Spinal cord (tissue), 10 donors: Measurements from ENCODE around the gene GUCD1. TPM values are rescaled to one million over a fixed set of nuclear protein-coding genes. Genes with fewer than 3 reads are reported as not detected.
A peak's percentile ranks its signal among the peaks of the same experiment; 100 is the strongest.
"Not testable (repeated sequence)": the region's sequence is repeated elsewhere in the genome, so short reads cannot be mapped to it uniquely, and the experiment has no call there.

Experiments
- DNase-seq, 6 donors: peaks; one replicate each; pipeline versions ENCODE4 v3.0.0 to v3.0.0-alpha.2; 2013 to 2015; ENCODE audit warnings: low spot score in 6 of 6, low read depth in 4 of 6
- H3K27ac ChIP-seq: one replicate; pipeline ENCODE4 v1.5.1; 2013; ENCODE audit warnings: low read depth, low read length, control low read depth
- H3K27me3 ChIP-seq: one replicate; pipeline ENCODE4 v1.6.1; 2013; ENCODE audit warnings: low read length; ENCODE audit not compliant: control insufficient read depth, insufficient read depth
- H3K36me3 ChIP-seq: one replicate; pipeline ENCODE4 v1.6.1; 2013; ENCODE audit warnings: low read length; ENCODE audit not compliant: control insufficient read depth, insufficient read depth
- H3K4me1 ChIP-seq: one replicate; pipeline ENCODE4 v1.6.1; 2013; ENCODE audit warnings: low read length; ENCODE audit not compliant: control insufficient read depth, insufficient read depth
- H3K4me3 ChIP-seq: one replicate; pipeline ENCODE4 v1.5.1; 2013; ENCODE audit warnings: low read depth, low read length, control low read depth
- H3K9me3 ChIP-seq: one replicate; pipeline ENCODE4 v1.6.1; 2013; ENCODE audit warnings: low read length; ENCODE audit not compliant: control insufficient read depth, insufficient read depth
- WGBS: methylation state at CpG from one replicate; pipeline ENCODE4 v1.1.5; 2013; ENCODE audit warnings: missing lambda C conversion rate; ENCODE audit not compliant: insufficient coverage; 5-methylcytosine and 5-hydroxymethylcytosine counted together
- polyA plus RNA-seq, 2 donors: library from polyadenylated mRNA; unstranded; fragments of 120-200 nt; gene quantifications; one replicate each; pipeline ENCODE4 v1.2.1, GENCODE V29; 2013; ENCODE audit not compliant: insufficient read length in 2 of 2
- total RNA-seq, 2 donors: library from RNA; depleted of rRNA in 1 of 2; stranded (reverse); fragments of 120-200 nt in 1 of 2; fragments of >200 nt in 1 of 2; gene quantifications; one replicate each; pipeline versions ENCODE4 v1.2.3 to v1.2.4, GENCODE V29; 2013 to 2014
- donor health status: healthy.

Gene GUCD1
- total and polyA plus RNA-seq, 4 donors, result 51.7 to 75.1 (median 58.0) TPM

GRCh38 chr22:24597076-24597475 lies 42.1 kb upstream of the GUCD1 start:
- H3K27me3 ChIP-seq, H3K36me3 ChIP-seq, H3K9me3 ChIP-seq, DNase-seq, H3K4me3 ChIP-seq, H3K27ac ChIP-seq: not testable (repeated sequence)
- WGBS, result 86% methylated on average over 1 of the region's 9 CpGs
- peaks cover 33% of the 10 kb centered on the region for H3K4me1 ChIP-seq

- Histone ChIP-seq H3K36me3 (peaks cover 6% of the 10 kb centered on the region), H3K4me1 (peaks cover 40% of the 10 kb centered on the region), H3K27ac (no peak overlapping the region), H3K4me3 (no peak overlapping the region), H3K9me3 (no peaks in the 10 kb centered on the region), H3K27me3 (no peaks in the 10 kb centered on the region)
- 91% methylated on average over 3 of the region's 4 CpGs for WGBS
- DNase-seq, result no peak
Measured at GRCh38 chr22:24595863-24596262, 40.9 kb upstream of the GUCD1 start.

- no peak overlapping the region for H3K4me3 ChIP-seq
- H3K4me1 ChIP-seq, result peaks cover 45% of the 10 kb centered on the region
- WGBS, result 80% methylated on average over 6 of the region's 6 CpGs
- DNase-seq, result no peak
- H3K9me3 ChIP-seq, result no peaks in the 10 kb centered on the region
- H3K27me3 ChIP-seq, result no peaks in the 10 kb centered on the region
- peaks cover 9% of the 10 kb centered on the region for H3K36me3 ChIP-seq
- H3K27ac ChIP-seq, result no peak overlapping the region
Measured at GRCh38 chr22:24595228-24595627, 40.3 kb upstream of the GUCD1 start.

GRCh38 chr22:24594569-24595120 lies 39.7 kb upstream of the GUCD1 start:
- Histone ChIP-seq H3K4me1 (peaks cover 51% of the 10 kb centered on the region), H3K4me3 (no peak overlapping the region), H3K27ac (no peak overlapping the region), H3K9me3 (no peaks in the 10 kb centered on the region), H3K36me3 (peaks cover 14% of the 10 kb centered on the region), H3K27me3 (no peaks in the 10 kb centered on the region)
- DNase-seq, result no peak
- WGBS, result 71% methylated on average over 6 of the region's 7 CpGs

GRCh38 chr22:24593836-24594568 lies 39.1 kb upstream of the GUCD1 start:
- H3K4me3 ChIP-seq, result no peak overlapping the region
- peak overlapping the region; percentile 88 for H3K27ac ChIP-seq

GRCh38 chr22:24593559-24593835 lies 38.6 kb upstream of the GUCD1 start:
- Histone ChIP-seq H3K27ac (peak overlapping the region; percentile 88), H3K36me3 (peaks cover 25% of the 10 kb centered on the region), H3K4me3 (peak overlapping the region; percentile 59), H3K4me1 (peaks cover 62% of the 10 kb centered on the region)
- H3K9me3 ChIP-seq, H3K27me3 ChIP-seq, DNase-seq: not testable (repeated sequence)
- 91% methylated on average over 8 of the region's 10 CpGs for WGBS

More at GRCh38 chr22:24593836-24594568, 39.1 kb upstream of the GUCD1 start:
- Histone ChIP-seq H3K36me3 (peaks cover 20% of the 10 kb centered on the region), H3K27me3 (no peaks in the 10 kb centered on the region), H3K9me3 (no peaks in the 10 kb centered on the region), H3K4me1 (peaks cover 57% of the 10 kb centered on the region)
- WGBS, result 68% methylated on average over 14 of the region's 16 CpGs
- no peak for DNase-seq

GRCh38 chr22:24592851-24593558 lies 38.1 kb upstream of the GUCD1 start, which contains the start of gene LRRC75B:
LRRC75B (minus strand) TSS chr22:24593073; CDS start chr22:24593039, 34 bp downstream.
- peak within 1 kb of the TSS; percentile 59 for H3K4me3 ChIP-seq
- under 1% methylated on average over 66 of the region's 72 CpGs for WGBS
- peak within 1 kb of the TSS; percentile 88 for H3K27ac ChIP-seq
- no peaks in the 10 kb centered on the region for H3K9me3 ChIP-seq
- peak in 5 of 6 donors; percentile 52 to 93 (median 79) for DNase-seq
- H3K36me3 ChIP-seq, result peaks cover 30% of the 10 kb centered on the region
- H3K4me1 ChIP-seq, result peaks cover 67% of the 10 kb centered on the region
- no peaks in the 10 kb centered on the region for H3K27me3 ChIP-seq

GRCh38 chr22:24592058-24592850 lies 37.3 kb upstream of the GUCD1 start:
- 4% methylated on average over 31 of the region's 33 CpGs for WGBS
- Histone ChIP-seq H3K9me3 (no peaks in the 10 kb centered on the region), H3K36me3 (peaks cover 37% of the 10 kb centered on the region), H3K27me3 (no peaks in the 10 kb centered on the region), H3K27ac (peak overlapping the region; percentile 67), H3K4me1 (peaks cover 72% of the 10 kb centered on the region), H3K4me3 (peak overlapping the region; percentile 39)
- peak in 3 of 6 donors; percentile 11 to 79 (median 68) for DNase-seq

GRCh38 chr22:24591286-24591830 lies 36.4 kb upstream of the GUCD1 start:
- H3K36me3 ChIP-seq, result peaks cover 45% of the 10 kb centered on the region
- peaks cover 72% of the 10 kb centered on the region for H3K4me1 ChIP-seq
- WGBS, result 93% methylated on average over 6 of the region's 6 CpGs
- no peak for DNase-seq
- H3K27me3 ChIP-seq, result no peaks in the 10 kb centered on the region
- H3K4me3 ChIP-seq, result no peak overlapping the region
- no peaks in the 10 kb centered on the region for H3K9me3 ChIP-seq
- H3K27ac ChIP-seq, result no peak overlapping the region
